ENCODE results near the gene DOK5.

Gene DOK5

DNA sequence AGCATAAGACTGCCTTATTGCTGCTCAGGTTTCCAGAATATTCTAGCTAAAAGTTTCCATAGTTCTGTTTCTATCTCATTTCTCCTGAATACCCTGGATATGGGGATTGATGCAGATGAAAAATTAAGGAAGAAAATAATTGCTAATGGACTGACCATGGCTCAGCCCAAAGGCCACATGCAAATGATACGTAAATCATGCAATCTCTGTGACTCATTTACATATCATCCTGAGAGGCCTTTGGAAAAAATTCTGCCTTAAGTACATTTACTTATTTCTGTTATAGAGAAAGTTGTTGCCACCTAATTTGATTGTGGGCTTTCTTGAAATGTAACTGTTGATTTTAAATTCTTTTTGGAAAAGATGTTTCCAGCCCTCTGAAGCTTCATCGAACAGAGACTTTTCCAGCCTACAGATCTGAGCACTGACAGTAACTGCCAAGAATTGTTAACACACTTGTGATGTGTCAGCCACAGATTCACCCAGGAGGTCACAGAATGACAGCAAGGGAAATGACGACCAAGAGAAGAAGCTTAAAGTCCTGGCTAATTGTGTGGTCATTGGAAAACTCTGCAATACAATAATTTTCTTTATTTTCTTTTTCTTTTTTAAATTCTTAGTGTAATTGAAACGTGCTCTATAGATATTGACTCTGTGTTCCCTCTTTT, 174.8 kb downstream of the DOK5 start:
- no peak for DNase-seq

DNA sequence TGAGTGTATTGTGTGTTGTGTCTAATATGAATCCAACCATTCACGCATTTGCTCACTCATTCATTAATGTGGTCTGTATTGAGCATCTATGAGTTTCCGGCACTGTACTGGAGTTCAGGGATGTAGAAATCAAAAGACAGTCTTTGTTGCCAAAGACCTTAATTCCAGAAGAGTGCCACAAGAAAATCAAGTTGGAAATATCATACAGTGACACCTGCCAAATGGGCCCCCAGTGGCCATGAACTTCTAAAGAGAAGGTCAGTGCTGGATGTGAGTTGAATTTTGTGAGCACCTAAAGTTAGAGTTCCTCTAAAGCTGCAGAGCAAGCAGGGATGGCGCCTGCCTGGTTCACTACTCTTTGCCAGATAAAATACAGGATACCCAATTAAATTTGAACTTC, 175.9 kb downstream of the DOK5 start:
- no peak for DNase-seq

DNA sequence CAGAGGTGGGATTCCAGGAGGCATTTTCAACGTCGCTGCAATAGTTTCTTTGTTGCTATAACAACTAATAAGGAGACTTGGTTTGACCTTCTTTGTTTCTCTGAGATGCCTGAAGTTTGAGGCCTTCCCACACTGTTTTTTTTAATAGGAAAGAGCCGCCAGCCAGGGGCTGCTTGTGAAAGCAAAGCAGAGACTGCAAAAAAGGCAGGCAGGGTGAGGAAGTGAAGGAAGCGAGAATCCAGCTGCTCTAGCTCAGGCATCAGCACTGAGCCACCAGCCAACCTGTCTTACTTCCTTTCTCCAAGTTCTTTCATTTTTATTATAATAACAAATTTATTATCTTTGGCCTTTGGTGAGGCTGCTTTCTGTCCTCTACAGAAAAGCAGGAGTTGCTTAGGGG, 179.1 kb downstream of the DOK5 start:
- DNase-seq = no peak

DNA sequence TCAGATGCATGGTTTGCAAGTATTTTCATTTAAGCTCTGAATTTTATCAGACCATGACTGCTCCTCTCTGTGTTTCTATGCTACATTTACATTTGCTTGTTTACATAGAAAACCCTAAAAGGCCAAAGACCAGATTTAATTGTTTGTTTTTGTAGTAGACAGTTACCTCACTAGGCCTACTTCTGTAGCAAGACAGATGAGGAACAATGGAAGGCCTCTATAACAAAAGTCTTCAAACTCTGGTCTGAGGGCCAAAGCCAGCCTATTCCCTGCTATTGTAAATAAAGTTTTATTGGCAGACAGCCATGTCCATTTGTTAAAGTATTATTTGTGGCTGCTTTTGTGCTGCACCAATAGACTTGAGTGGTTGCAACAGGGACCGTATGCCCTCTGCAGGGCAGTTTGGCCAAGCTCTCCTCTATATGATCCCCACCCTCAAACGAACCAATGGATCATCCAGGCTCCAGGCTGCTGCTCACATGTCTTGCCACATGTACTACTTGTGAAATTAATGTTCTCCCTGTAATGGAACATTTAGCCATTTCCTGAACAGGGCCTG, 182.0 kb downstream of the DOK5 start:
- DNase-seq = no peak

DNA sequence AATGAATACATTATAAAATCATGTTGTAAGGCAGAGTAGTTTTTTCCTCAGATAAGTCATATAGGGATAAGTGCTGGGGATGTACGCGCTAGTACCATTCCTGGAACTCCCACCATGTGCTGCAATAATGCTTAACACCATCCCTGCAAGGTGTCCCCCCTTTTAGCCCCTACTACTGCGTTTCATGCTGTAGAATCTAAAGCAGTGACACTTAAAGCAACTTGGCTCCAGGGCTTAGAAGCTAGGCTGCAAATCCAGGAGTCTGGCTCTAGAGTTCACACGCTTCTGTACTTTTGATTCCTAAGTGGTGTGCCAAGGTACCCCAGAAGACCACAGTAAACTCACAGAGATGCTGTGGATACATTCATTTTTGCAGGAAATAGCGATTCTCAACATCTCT, 183.1 kb downstream of the DOK5 start:
- DNase-seq = no peak

DNA sequence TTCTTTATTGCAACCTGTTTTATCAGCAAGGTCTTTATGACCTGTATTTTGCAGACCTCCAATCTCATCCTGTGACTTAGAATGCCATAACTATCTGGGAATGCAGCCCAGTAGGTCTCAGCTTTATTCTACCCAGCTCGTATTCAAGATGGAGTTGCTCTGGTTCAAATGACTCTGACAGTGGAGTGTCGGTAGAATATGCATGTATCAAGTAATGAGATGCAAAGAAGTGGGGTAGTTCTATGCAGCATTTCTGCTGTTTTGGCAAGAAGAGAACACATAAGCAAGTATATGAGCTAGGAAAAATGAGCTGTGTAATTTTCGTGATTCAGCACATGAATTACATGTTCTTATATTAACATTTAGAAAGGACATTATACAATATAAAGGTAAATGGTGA, 185.9 kb downstream of the DOK5 start:
- no peak for DNase-seq

DNA sequence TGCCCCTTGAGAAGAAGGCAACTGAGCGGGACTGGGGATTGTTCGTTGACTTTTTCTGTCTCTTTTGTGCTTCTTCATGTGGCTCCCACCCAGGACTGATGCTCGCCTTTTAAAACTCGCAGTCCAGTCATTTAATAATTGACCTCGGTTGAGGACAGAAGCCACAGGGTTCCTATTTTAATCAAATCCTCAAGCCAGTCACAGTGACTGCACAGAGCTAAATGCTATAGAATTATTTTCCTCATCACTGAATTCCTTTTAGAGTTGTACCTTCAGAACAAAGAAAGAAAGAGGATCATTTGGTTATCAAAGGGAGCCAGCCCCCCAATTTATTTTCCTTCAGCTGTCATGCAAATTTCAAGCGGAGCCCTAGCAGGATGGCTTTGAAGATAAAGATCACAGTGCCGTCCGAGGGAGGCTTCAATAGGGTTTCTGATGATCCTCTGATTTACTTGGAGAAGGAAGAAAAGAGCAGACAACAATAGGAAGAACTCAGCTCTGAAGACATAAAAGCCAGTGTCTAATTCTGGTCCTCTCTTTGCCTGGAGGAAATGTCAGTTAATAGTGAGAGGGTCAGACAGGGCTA, 186.6 kb downstream of the DOK5 start:
- no peak for DNase-seq

DNA sequence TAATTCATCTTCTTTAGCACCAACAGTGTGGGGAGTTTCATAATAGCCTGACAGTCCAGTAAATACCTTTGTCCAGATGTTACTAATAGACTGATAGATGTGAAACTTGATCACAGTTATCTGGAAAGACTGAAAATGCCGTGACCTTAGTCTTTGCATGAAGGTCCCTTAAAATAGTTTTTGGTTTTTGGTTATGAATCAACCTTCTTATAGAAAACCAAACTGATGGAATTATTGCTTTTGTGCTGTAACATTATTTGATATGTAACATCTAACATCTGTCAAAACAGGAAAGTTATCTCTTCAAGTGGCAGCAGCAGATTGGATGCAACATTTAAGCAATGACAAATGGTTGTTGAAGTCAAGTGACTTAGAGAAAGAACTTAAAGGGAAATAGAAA, 190.4 kb downstream of the DOK5 start:
- no peak for DNase-seq

DNA sequence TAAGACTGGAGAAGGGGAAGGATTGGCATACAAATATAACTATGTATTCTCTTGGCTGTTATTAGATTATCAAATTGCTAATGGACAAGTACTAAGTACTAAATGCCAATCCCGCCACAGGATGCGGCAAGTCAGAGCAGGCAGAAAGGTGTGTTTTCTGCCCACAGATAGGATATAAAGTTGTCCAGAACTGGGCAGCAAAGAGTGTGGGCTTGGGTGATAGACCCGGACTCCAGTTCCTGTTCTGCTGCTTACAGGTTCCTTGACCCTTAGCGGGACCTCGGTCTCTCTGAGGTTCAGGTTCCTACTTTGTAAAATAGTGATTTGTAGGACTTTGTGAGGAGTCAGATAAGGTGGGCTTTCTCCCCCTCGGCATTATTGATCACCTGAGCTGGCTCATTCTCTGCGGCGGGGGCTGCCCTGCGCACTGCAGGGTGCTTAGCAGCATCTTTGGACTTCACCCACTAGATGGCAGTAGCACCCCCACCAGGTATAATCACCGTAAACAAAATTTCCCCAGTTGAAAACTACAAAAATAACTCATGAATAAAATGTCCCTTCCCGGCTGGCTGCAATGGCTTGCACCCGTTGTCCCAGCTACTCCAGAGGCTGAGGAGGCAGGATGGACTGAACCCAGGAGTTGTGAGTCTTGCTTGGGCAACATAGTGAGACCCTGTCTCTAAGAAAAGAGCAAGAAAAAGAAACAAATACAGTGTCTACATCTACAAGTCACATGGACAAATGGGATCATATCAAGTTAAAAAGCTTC, 193.1 kb downstream of the DOK5 start:
- no peak for DNase-seq

DNA sequence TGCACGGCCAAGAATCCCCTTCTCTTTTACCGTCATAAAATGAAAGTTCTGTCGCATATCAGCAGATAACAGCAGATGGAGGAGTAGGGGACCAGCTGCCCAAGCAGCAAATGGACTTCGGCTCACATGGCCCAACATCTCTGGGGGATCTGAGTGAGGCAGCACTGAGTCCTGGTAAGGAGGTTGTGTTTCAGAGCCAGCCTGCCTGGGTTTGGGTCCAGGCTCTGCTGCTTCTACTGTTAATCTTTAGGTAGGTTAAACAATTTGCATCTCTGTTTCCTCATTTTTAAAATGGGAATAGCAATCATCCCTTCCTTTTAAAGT, 193.6 kb downstream of the DOK5 start:
- DNase-seq = no peak

DNA sequence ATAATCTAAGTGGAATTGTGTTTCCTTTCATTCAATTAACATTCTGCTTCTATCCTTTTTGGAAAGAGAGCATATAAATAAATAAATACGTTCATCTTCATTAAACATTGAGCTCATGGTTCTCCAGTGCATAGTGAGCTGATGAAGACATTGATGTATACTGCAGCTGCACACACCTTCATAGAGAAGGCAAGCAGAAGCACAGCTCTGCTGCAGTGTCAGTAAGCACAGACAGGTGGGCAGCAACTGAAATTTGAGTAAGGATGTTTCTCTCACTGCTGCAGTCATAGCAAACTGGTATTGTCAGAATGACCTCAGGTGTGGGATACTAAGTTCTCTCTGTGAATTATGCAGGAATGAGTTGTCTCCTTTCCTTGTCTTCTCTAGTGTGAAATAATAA, 202.9 kb downstream of the DOK5 start:
- no peak for DNase-seq

DNA sequence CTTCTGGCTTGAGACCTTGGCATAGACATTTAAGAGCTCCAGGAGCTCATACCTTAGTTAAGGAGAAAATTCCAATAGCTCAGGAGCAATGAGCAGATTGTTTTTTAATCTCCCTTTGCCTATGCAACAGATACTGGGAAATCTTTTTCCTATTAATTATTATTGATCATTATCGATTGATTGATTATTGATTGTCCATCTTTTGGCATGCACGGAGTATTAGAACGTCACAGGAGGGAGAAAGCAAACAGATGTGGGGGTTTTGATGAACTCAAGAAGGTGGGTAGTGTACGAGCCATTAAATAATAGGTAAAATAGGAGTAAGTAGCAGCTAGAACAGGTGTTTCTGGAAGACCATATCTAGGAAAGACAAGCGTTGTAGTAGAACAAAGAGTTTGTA, 205.0 kb downstream of the DOK5 start:
- no peak for DNase-seq

DNA sequence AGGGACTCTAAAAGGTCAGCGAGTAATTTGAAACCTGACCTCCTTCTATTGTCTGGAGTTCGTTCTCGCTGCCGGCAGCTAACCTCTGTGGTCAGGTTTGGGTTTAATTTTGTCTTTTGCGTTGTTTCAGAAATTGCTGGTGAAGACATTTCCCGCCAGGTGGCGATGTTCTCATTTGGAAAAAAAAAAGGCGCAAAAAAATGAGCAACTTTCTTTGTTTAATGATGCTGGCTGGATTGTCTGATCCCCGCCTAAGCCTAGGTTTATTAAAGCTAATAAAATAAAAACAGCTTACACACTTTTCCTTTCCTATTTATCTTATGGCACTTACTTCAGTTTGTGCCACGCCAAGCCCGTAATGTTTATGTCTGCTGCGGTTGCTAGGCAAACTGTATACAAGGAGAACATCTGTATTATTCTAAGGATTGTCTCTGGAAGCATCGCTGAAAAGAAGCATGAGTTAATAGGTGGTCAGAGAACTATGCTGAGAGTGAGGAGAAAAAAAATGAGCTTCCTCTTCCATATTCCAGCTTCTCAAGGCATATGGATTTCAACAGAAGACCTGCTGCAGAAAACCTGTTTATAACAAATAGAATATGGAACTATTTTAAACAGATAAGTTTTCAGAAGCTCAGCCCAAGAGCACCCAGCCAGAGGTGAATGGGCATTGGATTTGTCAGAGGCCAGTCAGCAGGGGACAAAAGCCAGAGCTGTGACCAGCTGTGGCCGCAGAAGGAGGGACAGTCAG, 205.7 kb downstream of the DOK5 start:
- DNase-seq = no peak

DNA sequence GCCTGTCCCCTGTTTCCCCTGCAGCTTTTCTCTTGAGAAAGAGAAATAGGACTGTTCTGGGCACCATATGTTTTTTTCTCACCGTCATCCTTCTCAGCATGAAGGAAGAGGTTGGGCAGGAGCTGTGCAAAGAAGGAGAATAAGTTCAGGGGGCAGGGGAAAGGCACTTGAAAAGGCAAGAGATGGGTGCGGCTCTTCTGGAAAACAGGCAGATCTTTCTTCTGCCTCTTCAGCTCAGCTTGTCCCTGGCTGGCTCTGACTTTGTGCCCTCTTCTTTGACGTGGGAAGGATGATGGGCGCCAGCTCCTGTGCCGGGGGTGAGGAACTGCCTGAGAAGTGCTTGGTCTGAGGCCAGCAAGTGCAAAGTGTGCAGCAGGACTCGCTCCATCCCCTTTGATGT, 206.5 kb downstream of the DOK5 start:
- DNase-seq = no peak

DNA sequence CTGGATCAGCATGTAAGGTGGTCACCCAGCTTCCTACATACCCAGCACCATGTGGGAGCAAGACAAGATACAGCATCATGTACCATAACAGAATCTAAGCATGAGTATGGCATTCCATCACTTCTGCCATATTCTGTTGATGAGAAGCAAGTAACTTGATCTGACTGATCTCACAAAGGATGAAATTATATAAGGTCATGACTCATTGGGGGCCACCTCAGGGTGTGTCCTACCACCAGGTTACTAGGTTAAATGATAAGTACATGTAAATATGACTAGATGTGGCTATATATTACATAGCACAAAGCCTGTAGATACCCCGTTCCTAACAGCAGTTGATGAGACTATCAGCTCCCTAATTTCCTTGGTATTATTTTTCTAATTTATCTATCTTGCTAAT, 213.1 kb downstream of the DOK5 start:
- DNase-seq = no peak

DNA sequence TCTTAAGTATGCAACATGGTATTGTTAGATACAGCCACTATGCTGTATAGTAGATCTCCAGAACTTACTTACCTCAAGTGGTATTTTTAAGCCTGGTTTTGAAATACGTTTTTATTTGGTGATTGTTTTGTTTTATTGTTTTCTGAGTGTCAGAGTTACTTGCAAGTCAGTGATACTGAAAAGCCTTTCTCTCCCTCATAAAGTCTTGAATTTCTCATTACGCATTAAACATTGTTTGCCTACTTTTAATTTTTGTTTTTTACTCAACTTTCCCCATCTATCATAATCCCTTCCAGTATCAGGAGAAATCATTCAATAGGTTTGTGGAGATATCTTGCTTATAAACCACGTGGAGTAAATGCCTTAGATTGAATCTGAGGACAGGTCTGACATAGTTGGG, 214.9 kb downstream of the DOK5 start:
- no peak for DNase-seq

DNA sequence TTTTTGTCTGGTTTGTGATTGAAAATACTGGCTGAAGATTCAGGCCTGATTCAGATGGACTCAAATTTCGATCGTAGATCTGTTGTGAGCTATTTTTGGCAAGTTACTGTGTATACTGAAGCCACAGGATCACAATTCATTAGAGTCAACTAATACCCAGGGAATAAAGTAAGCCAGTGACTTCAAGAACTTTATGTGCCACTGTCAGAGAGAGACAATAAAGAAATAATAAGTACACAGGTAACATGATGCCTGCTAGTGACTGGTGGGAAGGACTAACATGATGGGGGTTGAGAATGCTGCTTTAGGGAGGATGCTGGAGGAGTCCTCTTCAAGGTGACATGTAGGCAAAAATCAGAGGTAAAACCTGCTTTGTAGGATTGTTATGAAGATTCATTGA, 215.9 kb downstream of the DOK5 start:
- no peak for DNase-seq

DNA sequence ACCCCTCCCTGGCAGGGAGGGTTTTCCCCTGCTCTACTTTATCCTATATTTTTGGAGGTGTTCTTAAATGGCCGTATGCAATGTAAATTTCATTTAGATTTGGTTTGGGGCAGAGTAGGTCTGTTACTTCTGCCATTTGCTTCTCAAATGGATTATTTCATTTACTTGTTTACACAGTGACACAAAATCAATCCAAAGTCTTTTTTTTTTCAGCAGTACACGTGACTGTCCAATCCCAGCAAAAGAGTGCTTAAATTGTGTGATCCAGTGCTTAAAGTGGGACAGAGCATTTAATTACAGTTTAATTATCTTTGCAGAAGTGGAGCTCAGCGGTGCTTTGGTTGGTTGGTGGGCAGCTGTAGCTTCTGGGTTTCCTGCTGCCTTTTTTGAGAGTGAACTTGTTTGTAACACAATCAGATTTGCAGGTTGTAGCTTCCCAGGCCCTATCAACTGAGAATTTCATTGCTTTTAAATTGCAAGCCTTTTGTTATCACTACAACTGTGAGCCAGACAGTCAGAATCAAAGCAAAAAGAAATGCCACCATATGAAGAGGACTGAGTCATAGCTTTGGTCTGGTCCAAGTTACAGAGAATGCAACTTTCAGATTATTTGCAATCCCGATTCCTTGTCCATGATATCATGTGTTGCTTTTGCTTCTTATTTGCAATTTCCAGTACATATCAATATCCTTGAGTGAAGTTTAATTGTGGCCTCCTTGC, 216.9 kb downstream of the DOK5 start:
- no peak for DNase-seq

DNA sequence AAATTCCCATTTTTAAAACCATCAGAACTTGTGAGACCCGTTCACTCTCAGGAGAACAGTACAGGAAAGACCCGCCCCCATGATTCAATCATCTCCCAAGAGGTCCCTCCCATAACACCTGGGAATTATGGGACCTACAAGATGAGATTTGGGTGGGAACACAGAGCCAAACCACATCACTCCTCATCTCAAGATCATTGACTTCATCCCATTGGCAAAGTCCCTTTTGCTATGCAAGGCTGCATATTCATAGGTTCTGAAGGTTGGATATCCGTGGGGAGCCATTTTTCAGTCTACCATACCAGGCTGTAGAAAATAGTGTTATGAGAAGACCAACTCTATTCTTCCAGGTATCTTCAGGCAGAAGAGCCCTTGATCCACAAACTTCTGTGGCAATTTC, 219.1 kb downstream of the DOK5 start:
- DNase-seq = no peak

DNA sequence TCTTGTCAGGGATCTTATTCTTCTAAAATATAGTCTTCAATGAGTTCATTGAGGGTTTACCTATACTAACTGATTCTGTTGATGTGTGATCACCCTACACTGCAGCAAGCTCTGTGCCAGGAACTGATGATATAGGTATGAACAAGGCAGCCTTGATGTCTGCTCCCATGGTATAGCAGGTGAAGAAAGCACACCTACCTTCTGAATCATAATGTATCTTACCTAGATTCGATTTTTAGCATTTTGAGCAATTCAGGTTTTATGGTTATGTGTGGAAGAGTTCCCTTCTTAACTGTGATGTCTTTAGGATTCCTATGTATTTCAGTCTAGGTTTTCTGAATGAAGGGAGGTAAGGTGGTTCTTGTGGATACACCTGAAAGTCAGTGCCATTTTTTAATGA, 223.0 kb downstream of the DOK5 start:
- no peak for DNase-seq
